ENCODE results near the gene COPS2. TPM values are rescaled to one million over a fixed set of nuclear protein-coding genes. Genes with fewer than 3 reads are reported as not detected.

Gene COPS2
- total and polyA plus RNA-seq, 9 of the 15 experiments (the other 6 are each of a cell fraction or from before 2014, with no cell fraction given) = 66.4 to 154 (median 117) TPM

DNA sequence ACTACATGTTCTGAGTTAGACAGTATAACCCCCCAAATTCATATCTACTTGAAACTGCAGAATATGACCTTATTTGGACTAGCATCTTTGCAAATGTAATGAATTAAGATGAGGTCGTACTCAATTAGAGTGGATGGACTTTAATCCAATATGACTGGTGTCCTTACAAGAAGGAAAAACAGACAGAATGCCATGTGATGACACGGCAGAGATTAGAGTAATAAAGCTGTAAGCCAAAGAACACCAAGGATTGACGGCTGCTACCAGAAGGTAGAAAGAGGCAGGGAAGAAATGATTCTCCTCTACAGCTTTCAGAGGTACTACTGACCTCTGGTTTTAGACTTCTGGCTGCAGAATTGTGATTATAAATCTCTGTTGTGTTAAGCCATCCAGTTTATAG is 44.9 kb upstream of the COPS2 start:
- ATAC-seq (no peak), FAIRE-seq (no peak), DNase-seq (ENCODE audit: extremely low read depth in 1 of 4, low spot score in 3 of 4) (no peak)
- ChIA-PET POLR2A (interaction anchor here (0.6 kb wide), 1 partner anchor 46 kb away, joined by 3 read pairs; no protein-coding TSS in a partner anchor), CTCF (ENCODE audit: low intra/inter-chr PET ratio) (no interaction called here)
- no TSS peak for BruUV-seq (replicated peaks)
- Histone ChIP-seq H3K27me3 (ENCODE audit: control insufficient read depth in 2 of 2, insufficient read depth in 2 of 2, low read length in 2 of 2) (no peaks in the 10 kb centered on the region), H4K20me1 (replicated peaks; ENCODE audit: control insufficient read depth, insufficient read depth, low read length) (no peaks in the 10 kb centered on the region), H3K36me3 (ENCODE audit: control insufficient read depth, insufficient read depth, low read length) (peaks cover 39% of the 10 kb centered on the region; the same call in 2 of the 3 replicates), H3K9ac (ENCODE audit: insufficient read depth in 1 of 2, low read depth in 2 of 2, low read length in 2 of 2) (no peak overlapping the region), H3K4me3 (no peak overlapping the region), H3K79me2 (ENCODE audit: control insufficient read depth, insufficient read depth, low read length) (peaks cover 39% of the 10 kb centered on the region), H3K4me1 (replicated peaks in 1 of 2; ENCODE audit: control insufficient read depth in 2 of 2, insufficient read depth in 2 of 2, low read length in 2 of 2) (no peaks in the 10 kb centered on the region), H3K9me1 (ENCODE audit: control insufficient read depth, insufficient read depth, low read length) (no peaks in the 10 kb centered on the region), H3K27ac (ENCODE audit: extremely low read depth, low read depth, low read length) (no peak overlapping the region), H3K9me3 (replicated peaks; ENCODE audit: control insufficient read depth, insufficient read depth, low read depth, low read length) (no peaks in the 10 kb centered on the region), H3K4me2 (ENCODE audit: insufficient read depth, low read length) (no peak overlapping the region), H2AFZ (ENCODE audit: low read depth, low read length) (no peak overlapping the region)
- in situ Hi-C loops (cut with MboI) = no loop called here
- 76% methylated on average over 3 of the region's 3 CpGs for WGBS (ENCODE audit: insufficient coverage, low coverage, missing lambda C conversion rate)
- intact Hi-C loops (cut with micrococcal nuclease) = no loop called here
- TF ChIP-seq, protein P1, sequence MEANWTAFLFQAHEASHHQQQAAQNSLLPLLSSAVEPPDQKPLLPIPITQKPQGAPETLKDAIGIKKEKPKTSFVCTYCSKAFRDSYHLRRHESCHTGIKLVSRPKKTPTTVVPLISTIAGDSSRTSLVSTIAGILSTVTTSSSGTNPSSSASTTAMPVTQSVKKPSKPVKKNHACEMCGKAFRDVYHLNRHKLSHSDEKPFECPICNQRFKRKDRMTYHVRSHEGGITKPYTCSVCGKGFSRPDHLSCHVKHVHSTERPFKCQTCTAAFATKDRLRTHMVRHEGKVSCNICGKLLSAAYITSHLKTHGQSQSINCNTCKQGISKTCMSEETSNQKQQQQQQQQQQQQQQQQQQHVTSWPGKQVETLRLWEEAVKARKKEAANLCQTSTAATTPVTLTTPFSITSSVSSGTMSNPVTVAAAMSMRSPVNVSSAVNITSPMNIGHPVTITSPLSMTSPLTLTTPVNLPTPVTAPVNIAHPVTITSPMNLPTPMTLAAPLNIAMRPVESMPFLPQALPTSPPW (CRISPR knock-in tag; IDR thresholded peaks at IDR 0.05) = no peak
- no peak for TF ChIP-seq ZNF551 (CRISPR knock-in tag; IDR thresholded peaks at IDR 0.05)
- no peak for TF ChIP-seq LCOR (CRISPR knock-in tag; IDR thresholded peaks at IDR 0.05)
- TF ChIP-seq NFE2L1 (tag; IDR thresholded peaks at IDR 0.05; ENCODE audit: borderline replicate concordance, low read depth) = no peak
- no peak for TF ChIP-seq SAP30 (IDR thresholded peaks at IDR 0.05; ENCODE audit: borderline replicate concordance, insufficient read depth, low read depth, low read length, poor library complexity, severe bottlenecking)
- TF ChIP-seq, protein P2, sequence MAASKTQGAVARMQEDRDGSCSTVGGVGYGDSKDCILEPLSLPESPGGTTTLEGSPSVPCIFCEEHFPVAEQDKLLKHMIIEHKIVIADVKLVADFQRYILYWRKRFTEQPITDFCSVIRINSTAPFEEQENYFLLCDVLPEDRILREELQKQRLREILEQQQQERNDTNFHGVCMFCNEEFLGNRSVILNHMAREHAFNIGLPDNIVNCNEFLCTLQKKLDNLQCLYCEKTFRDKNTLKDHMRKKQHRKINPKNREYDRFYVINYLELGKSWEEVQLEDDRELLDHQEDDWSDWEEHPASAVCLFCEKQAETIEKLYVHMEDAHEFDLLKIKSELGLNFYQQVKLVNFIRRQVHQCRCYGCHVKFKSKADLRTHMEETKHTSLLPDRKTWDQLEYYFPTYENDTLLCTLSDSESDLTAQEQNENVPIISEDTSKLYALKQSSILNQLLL (CRISPR knock-in tag; IDR thresholded peaks at IDR 0.05; ENCODE audit: borderline replicate concordance) = no peak
- TF ChIP-seq HMG20A (CRISPR knock-in tag; conservative IDR thresholded peaks at IDR 0.05) = no peak
- TF ChIP-seq ZNF3 (CRISPR knock-in tag; IDR thresholded peaks at IDR 0.05) = no peak
- TF ChIP-seq NR2C1 (IDR thresholded peaks at IDR 0.05) = no peak
- TF ChIP-seq NR2C1 (tag; IDR thresholded peaks at IDR 0.05) = no peak
- TF ChIP-seq, protein P3, sequence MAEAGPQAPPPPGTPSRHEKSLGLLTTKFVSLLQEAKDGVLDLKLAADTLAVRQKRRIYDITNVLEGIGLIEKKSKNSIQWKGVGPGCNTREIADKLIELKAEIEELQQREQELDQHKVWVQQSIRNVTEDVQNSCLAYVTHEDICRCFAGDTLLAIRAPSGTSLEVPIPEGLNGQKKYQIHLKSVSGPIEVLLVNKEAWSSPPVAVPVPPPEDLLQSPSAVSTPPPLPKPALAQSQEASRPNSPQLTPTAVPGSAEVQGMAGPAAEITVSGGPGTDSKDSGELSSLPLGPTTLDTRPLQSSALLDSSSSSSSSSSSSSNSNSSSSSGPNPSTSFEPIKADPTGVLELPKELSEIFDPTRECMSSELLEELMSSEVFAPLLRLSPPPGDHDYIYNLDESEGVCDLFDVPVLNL (CRISPR knock-in tag; IDR thresholded peaks at IDR 0.05; ENCODE audit: low read depth) = no peak
- TF ChIP-seq MXI1 (IDR thresholded peaks at IDR 0.05; ENCODE audit: low read depth, low read length) = no peak
- TF ChIP-seq, protein P4, sequence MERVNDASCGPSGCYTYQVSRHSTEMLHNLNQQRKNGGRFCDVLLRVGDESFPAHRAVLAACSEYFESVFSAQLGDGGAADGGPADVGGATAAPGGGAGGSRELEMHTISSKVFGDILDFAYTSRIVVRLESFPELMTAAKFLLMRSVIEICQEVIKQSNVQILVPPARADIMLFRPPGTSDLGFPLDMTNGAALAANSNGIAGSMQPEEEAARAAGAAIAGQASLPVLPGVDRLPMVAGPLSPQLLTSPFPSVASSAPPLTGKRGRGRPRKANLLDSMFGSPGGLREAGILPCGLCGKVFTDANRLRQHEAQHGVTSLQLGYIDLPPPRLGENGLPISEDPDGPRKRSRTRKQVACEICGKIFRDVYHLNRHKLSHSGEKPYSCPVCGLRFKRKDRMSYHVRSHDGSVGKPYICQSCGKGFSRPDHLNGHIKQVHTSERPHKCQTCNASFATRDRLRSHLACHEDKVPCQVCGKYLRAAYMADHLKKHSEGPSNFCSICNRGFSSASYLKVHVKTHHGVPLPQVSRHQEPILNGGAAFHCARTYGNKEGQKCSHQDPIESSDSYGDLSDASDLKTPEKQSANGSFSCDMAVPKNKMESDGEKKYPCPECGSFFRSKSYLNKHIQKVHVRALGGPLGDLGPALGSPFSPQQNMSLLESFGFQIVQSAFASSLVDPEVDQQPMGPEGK (CRISPR knock-in tag; IDR thresholded peaks at IDR 0.05; ENCODE audit: borderline replicate concordance) = no peak
- no peak for TF ChIP-seq POU5F1 (IDR thresholded peaks at IDR 0.05; ENCODE audit: borderline replicate concordance, low read depth, low read length, partially characterized antibody)
- no peak for TF ChIP-seq ZNF347 (CRISPR knock-in tag; IDR thresholded peaks at IDR 0.05; ENCODE audit: low read depth)
- no peak for TF ChIP-seq ZNF79 (CRISPR knock-in tag; IDR thresholded peaks at IDR 0.05; ENCODE audit: low read depth)
- no peak for TF ChIP-seq ZNF23 (CRISPR knock-in tag; IDR thresholded peaks at IDR 0.05)
- no peak for TF ChIP-seq ZNF77 (CRISPR knock-in tag; IDR thresholded peaks at IDR 0.05)
